ENCODE measurements around the gene CAPN1. TPM values are rescaled to one million over a fixed set of nuclear protein-coding genes. Genes with fewer than 3 reads are reported as not detected.
A peak's percentile ranks its signal among the peaks of the same experiment; 100 is the strongest.

CAPN1 gene
- total RNA-seq, 1 donor from 2014 or later, result 397 TPM

DNA sequence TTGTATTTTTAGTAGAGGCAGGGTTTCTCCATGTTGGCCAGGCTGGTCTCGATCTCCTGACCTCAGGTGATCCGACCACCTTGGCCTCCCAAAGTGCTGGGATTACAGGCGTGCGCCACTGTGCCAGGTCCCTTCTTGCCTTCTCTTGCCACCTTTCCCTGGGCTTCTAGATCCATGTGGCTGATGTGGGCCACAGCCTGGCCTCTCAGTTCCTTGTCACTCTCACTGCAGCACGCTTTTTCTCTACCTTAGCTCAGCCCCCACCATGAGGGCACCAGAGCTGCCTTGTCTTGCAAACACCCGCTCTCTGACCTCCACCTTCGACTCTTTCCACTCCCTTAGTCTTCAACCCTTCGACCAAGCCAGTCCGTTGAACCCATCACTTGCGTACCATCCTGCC is 7.5 kb downstream of the CAPN1 start:
- H3K27me3 ChIP-seq (ENCODE audit: control insufficient read depth, insufficient read depth, low read length), result no peaks in the 10 kb centered on the region
- DNase-seq (ENCODE audit: low read depth), result no peak
- peaks cover 4% of the 10 kb centered on the region for H3K36me3 ChIP-seq (ENCODE audit: control insufficient read depth, insufficient read depth, low read length)
- H3K4me3 ChIP-seq (ENCODE audit: low read depth, low read length), result no peak overlapping the region
- TF ChIP-seq, protein P1, sequence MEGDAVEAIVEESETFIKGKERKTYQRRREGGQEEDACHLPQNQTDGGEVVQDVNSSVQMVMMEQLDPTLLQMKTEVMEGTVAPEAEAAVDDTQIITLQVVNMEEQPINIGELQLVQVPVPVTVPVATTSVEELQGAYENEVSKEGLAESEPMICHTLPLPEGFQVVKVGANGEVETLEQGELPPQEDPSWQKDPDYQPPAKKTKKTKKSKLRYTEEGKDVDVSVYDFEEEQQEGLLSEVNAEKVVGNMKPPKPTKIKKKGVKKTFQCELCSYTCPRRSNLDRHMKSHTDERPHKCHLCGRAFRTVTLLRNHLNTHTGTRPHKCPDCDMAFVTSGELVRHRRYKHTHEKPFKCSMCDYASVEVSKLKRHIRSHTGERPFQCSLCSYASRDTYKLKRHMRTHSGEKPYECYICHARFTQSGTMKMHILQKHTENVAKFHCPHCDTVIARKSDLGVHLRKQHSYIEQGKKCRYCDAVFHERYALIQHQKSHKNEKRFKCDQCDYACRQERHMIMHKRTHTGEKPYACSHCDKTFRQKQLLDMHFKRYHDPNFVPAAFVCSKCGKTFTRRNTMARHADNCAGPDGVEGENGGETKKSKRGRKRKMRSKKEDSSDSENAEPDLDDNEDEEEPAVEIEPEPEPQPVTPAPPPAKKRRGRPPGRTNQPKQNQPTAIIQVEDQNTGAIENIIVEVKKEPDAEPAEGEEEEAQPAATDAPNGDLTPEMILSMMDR (IDR thresholded peaks at IDR 0.05; ENCODE audit: insufficient read depth, low read length, poor library complexity, severe bottlenecking), result no peak

DNA sequence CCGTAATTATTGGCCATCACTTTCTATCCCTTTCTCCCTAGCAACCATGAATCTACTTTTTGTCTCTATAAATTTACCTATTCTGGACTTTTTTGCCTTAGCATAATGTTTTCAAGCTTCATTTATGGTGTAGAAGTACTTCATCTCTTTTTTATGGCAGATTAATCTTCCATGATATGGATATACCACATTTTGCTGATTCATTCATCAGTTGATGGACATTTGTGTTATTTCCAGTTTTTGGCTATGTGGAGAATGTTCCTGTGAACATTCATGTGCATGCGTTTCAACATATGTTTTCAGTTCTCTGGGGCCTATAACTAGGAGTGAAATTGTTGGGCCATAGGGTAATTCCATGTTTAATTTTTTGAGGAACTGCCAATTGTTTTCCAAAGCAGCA is 12.8 kb downstream of the CAPN1 start:
- no peaks in the 10 kb centered on the region for H3K27me3 ChIP-seq (ENCODE audit: control insufficient read depth, insufficient read depth, low read length)
- TF ChIP-seq, protein P1 (IDR thresholded peaks at IDR 0.05; ENCODE audit: insufficient read depth, low read length, poor library complexity, severe bottlenecking), result no peak
- H3K4me3 ChIP-seq (ENCODE audit: low read depth, low read length), result no peak overlapping the region
- H3K36me3 ChIP-seq (ENCODE audit: control insufficient read depth, insufficient read depth, low read length), result no peaks in the 10 kb centered on the region
- DNase-seq (ENCODE audit: low read depth), result no peak

DNA sequence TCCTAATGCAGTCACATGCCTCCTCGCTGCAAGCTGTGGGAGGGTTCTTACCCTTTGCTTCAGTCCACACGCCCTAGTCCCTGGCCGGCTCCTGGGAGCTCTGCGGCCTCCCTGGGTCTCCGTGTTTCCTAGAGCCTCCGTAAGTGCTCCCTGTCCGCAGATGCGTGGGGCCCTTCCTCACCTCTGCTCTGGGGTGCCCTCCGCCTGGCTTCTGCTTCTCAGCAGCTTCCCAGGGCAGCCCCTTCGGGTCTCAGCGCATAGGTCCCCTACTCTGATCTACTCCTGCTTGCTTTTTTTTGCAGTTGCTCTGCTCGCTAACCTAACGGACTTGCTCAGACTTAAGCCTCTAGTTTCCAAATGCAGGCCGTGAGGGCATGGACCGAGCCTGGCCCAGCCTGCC is 22.4 kb downstream of the CAPN1 start:
- no peak overlapping the region for H3K4me3 ChIP-seq (ENCODE audit: low read depth, low read length)
- H3K27me3 ChIP-seq (ENCODE audit: control insufficient read depth, insufficient read depth, low read length), result no peaks in the 10 kb centered on the region
- H3K36me3 ChIP-seq (ENCODE audit: control insufficient read depth, insufficient read depth, low read length), result peaks cover 5% of the 10 kb centered on the region
- DNase-seq (ENCODE audit: low read depth), result no peak
- TF ChIP-seq, protein P1 (IDR thresholded peaks at IDR 0.05; ENCODE audit: insufficient read depth, low read length, poor library complexity, severe bottlenecking), result no peak

DNA sequence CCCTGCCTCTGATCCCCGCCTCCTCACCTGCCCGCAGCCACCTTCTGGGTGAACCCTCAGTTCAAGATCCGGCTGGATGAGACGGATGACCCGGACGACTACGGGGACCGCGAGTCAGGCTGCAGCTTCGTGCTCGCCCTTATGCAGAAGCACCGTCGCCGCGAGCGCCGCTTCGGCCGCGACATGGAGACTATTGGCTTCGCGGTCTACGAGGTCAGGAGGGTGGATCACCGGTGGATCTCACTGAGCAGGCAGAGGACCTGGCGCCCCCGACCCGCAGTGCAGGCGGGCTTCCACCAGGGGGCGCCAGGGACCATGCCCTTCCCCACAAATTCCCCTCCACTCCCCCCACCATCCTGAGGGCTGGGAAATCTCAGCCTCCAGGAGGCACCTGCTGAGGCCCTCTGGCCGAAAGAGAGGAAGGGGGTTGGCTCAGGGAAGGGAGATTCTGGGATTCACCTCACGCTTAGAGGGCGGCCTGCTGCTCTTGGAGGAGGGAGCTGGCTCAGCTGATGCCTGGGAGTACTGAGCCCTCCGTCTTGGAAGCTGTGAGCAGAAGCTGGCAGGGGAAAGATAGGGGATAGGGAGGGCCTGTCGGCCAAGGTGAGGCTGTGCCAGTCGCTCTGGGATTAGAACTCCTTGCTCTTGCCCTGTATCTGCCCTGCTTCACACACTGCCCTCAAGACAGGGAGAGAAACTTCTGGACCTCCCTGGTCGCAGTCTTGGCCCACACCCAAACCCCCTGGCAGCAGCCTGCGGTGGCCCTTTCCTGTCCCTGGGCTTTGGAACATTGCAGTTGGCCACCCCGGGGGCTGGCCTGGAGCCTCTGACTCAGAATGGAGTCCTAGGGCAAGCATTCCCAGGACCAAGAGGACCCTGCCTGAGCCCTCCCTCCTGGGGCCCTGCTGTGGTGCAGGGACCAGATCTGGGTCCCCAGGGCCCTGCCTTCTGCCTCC is 23.2 kb downstream of the CAPN1 start:
- Histone ChIP-seq H3K4me3 (ENCODE audit: low read depth, low read length) (no peak overlapping the region), H3K27me3 (ENCODE audit: control insufficient read depth, insufficient read depth, low read length) (no peaks in the 10 kb centered on the region), H3K36me3 (ENCODE audit: control insufficient read depth, insufficient read depth, low read length) (peaks cover 8% of the 10 kb centered on the region)
- no peak for DNase-seq (ENCODE audit: low read depth)
- TF ChIP-seq, protein P1 (IDR thresholded peaks at IDR 0.05; ENCODE audit: insufficient read depth, low read length, poor library complexity, severe bottlenecking), result peak; percentile 98

DNA sequence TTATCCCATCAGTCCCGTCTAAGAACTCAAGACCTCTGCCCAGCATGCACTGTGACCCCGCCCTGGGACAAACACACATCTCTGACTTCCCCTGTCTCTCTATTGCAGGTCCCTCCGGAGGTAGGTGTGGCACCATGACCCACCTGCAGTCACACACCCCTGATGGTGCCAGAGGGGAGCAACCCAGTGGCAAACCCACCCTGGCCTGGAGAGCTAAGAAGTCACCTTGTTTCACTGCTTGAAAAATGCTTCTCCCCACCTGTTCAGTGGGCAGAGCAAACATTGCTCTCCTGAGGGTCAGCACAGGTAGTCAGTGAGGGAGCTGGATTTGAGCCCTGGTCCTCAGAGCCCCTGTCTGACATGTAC is 23.9 kb downstream of the CAPN1 start:
- Histone ChIP-seq H3K36me3 (ENCODE audit: control insufficient read depth, insufficient read depth, low read length) (peaks cover 9% of the 10 kb centered on the region), H3K27me3 (ENCODE audit: control insufficient read depth, insufficient read depth, low read length) (no peaks in the 10 kb centered on the region), H3K4me3 (ENCODE audit: low read depth, low read length) (no peak overlapping the region)
- no peak for DNase-seq (ENCODE audit: low read depth)
- TF ChIP-seq, protein P1 (IDR thresholded peaks at IDR 0.05; ENCODE audit: insufficient read depth, low read length, poor library complexity, severe bottlenecking), result no peak

All from kidney epithelial cell (primary cell).